Esophagus squamous epithelium (tissue), 5 donors: Measurements from ENCODE around the gene PARD3B. TPM values are rescaled to one million over a fixed set of nuclear protein-coding genes. Genes with fewer than 3 reads are reported as not detected.

Experiments used
- DNase-seq: peaks from one replicate; lab custom pipeline; 2025; lab: John Stamatoyannopoulos, UW
- H3K27ac ChIP-seq, 4 donors: fragments of 200-600 bp; sonication (generic); one replicate each; pipeline ENCODE4 v1.5.1; 2016 to 2019; ENCODE audit warnings: mild to moderate bottlenecking in 1 of 4
- H3K27me3 ChIP-seq, 4 donors: fragments of 200-600 bp; sonication (generic); 1 replicate in 3 of 4; 2 replicates in 1 of 4; pipeline versions ENCODE4 v1.5.1 to v1.6.0; 2017 to 2021; ENCODE audit warnings: antibody characterized with exemption in 1 of 4
- H3K36me3 ChIP-seq, 3 donors: fragments of 200-600 bp; sonication (generic); one replicate each; pipeline ENCODE4 v1.5.1; 2016 to 2019
- H3K4me1 ChIP-seq, 3 donors: fragments of 200-600 bp; sonication (generic); one replicate each; pipeline ENCODE4 v1.5.1; 2017 to 2019
- H3K4me3 ChIP-seq, 4 donors: fragments of 200-600 bp; sonication (generic); 1 replicate in 3 of 4; 2 replicates in 1 of 4; pipeline ENCODE4 v1.5.1; 2016 to 2019; ENCODE audit warnings: mild to moderate bottlenecking in 2 of 4, moderate library complexity in 1 of 4
- H3K9me3 ChIP-seq, 3 donors: fragments of 200-600 bp; sonication (generic); one replicate each; pipeline ENCODE4 v1.5.1; 2016 to 2019
- POLR2A ChIP-seq, 4 donors: fragments of 450-650 bp; IDR thresholded peaks; one replicate each; pipeline ENCODE4 v1.6.1; 2017; ENCODE audit warnings: antibody characterized with exemption in 4 of 4, mild to moderate bottlenecking in 4 of 4, moderate library complexity in 3 of 4
- WGBS, 2 donors: methylation state at CpG; one replicate each; pipeline ENCODE4 v1.1.5; 2018; 5-methylcytosine and 5-hydroxymethylcytosine counted together
- intact Hi-C: fragments of 100-400 bp; cut with DNase I; formaldehyde crosslinking; loops from one replicate; pipeline ENCODE4 v1.15.0; 2022
- total RNA-seq, 4 donors: library from RNA; depleted of rRNA; stranded (reverse); fragments of >200 nt; gene quantifications; one replicate each; pipeline ENCODE4 v1.1.0, GENCODE V29; 2016
- TF ChIP-seq, protein P1 (sequence below), 6 experiments: fragments of 450-650 bp in 4 of 6; fragments of 200-600 bp in 2 of 6; sonication (generic) in 2 of 6; IDR thresholded peaks; one replicate each; pipeline ENCODE4 v1.5.1; 2016 to 2019; ENCODE audit warnings: antibody characterized with exemption in 6 of 6, mild to moderate bottlenecking in 4 of 6, moderate library complexity in 4 of 6
- donor health status: DM: yes; HTN: yes; CAD: no.

PARD3B gene
- total RNA-seq, 4 donors from 2014 or later = 2.4 to 15.8 (median 4.3) TPM

DNA sequence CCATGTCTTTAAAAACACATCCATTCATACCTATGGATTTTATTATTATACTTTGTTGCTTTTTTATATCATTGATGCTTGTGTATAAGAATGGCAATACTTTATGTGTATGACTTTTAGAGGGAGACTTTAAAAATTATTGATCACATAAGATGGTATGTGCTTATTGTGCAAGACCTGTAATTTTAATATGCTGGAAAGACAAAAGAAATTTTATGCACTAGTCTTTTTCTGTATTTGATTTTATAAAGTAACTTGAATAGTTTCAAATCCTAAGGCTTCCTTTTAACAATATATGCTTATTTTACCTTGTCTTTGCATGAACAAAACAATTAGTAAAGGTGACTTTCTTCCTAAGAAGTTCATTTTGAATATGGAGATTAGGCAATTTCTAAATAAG, 226.4 kb downstream of the PARD3B start:
- TF ChIP-seq, protein P1, sequence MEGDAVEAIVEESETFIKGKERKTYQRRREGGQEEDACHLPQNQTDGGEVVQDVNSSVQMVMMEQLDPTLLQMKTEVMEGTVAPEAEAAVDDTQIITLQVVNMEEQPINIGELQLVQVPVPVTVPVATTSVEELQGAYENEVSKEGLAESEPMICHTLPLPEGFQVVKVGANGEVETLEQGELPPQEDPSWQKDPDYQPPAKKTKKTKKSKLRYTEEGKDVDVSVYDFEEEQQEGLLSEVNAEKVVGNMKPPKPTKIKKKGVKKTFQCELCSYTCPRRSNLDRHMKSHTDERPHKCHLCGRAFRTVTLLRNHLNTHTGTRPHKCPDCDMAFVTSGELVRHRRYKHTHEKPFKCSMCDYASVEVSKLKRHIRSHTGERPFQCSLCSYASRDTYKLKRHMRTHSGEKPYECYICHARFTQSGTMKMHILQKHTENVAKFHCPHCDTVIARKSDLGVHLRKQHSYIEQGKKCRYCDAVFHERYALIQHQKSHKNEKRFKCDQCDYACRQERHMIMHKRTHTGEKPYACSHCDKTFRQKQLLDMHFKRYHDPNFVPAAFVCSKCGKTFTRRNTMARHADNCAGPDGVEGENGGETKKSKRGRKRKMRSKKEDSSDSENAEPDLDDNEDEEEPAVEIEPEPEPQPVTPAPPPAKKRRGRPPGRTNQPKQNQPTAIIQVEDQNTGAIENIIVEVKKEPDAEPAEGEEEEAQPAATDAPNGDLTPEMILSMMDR (IDR thresholded peaks at IDR 0.05) = no peak
- no peak for TF ChIP-seq POLR2A (IDR thresholded peaks at IDR 0.05)
- H3K4me1 ChIP-seq = peaks cover 0 to 14% (median 0%) of the 10 kb centered on the region in 3 donors
- no peak overlapping the region for H3K27ac ChIP-seq
- intact Hi-C loops = no loop called here
- no peak overlapping the region for H3K4me3 ChIP-seq
- H3K27me3 ChIP-seq = no peaks in the 10 kb centered on the region
- H3K9me3 ChIP-seq = no peaks in the 10 kb centered on the region
- no peaks in the 10 kb centered on the region for H3K36me3 ChIP-seq
- no peak for DNase-seq

DNA sequence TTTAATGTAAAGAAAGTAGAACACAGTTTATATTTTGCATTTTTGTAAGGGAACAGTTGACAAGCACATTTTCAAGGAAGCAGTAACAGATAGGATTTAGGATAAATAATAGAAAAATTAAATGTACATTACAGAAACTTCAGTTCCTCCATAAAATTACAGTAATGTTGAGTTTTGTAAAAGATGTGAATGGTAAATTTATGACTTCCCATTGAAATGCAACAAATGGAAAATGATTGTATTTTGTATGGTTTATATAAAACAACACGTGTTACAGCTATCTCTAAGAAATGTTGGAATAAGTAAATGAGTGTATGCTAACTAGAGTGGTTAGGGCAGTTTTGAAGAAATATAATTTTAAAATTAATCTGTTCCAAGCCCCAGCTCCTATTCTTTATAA, 227.3 kb downstream of the PARD3B start:
- H3K4me1 ChIP-seq = peaks cover 0 to 16% (median 0%) of the 10 kb centered on the region in 3 donors
- TF ChIP-seq, protein P1 (IDR thresholded peaks at IDR 0.05) = no peak
- no peak for TF ChIP-seq POLR2A (IDR thresholded peaks at IDR 0.05)
- no peaks in the 10 kb centered on the region for H3K36me3 ChIP-seq
- intact Hi-C loops = no loop called here
- 77 to 95% methylated on average over 1 of the region's 1 CpG for WGBS, 2 donors
- no peak overlapping the region for H3K27ac ChIP-seq
- H3K9me3 ChIP-seq = no peaks in the 10 kb centered on the region
- H3K4me3 ChIP-seq = no peak overlapping the region
- no peak for DNase-seq
- H3K27me3 ChIP-seq = no peaks in the 10 kb centered on the region

DNA sequence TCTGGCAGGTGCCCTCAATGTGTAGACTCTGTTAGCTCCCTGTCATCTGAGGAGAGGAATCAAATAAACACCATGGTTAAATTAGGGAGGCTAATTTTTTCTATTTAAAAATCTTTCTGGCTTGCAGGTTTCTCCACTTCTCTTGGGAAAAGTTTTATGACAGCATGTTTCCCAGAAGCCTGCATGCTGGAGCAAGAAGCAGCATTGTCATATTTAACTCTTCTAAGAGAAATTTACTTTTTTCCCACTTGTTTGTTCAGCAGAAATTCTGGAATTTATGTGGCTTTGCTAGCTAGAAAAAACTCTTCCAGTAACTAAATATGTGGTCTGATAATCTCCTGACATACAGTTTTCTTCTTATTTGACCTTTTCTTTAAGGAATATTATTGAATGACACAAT, 230.5 kb downstream of the PARD3B start:
- Histone ChIP-seq H3K27me3 (no peaks in the 10 kb centered on the region), H3K27ac (no peak overlapping the region), H3K9me3 (no peaks in the 10 kb centered on the region), H3K4me1 (peaks cover 0 to 16% (median 0%) of the 10 kb centered on the region in 3 donors), H3K36me3 (no peaks in the 10 kb centered on the region), H3K4me3 (no peak overlapping the region)
- DNase-seq = no peak
- no peak for TF ChIP-seq POLR2A (IDR thresholded peaks at IDR 0.05)
- TF ChIP-seq, protein P1 (IDR thresholded peaks at IDR 0.05) = no peak
- intact Hi-C loops = no loop called here

DNA sequence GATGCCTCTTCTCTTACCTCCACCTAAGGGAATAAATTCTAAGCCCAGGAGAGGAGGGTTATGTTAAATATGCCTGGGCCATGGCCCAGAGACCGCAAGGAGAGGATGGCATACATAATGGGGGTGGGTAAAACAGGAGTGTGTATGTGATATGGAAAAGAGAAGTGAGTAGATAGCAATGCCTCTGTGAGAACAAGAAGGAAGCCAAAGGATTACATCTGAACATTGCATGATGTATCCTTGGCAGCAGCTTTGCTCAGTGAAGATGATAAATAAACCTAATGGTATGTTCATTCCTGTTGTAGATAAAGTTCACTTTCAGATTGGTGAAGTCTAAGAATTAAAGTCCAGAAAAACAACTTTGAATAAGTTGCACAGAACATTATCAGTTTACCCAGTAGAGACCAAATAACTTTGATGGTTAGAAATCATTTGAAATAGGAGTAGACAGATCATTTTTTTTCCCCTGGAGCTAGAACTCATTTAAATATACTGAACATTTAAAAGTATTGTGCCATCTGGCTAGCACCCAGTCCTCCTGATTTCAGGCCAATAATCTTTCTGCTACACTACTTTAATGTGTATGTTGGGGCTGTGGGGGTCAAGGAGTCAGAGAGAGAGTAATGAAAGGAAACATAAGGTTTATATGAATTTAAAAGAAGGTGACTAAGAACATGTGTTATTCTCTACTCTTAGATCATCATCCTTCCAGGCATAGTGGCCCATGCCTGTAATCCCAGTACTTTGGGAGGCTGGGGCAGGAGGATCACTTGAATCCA, 231.7 kb downstream of the PARD3B start:
- Histone ChIP-seq H3K27me3 (no peaks in the 10 kb centered on the region), H3K4me3 (no peak overlapping the region), H3K36me3 (no peaks in the 10 kb centered on the region), H3K27ac (no peak overlapping the region), H3K9me3 (no peaks in the 10 kb centered on the region), H3K4me1 (peaks cover 0 to 16% (median 0%) of the 10 kb centered on the region in 3 donors)
- no peak for TF ChIP-seq POLR2A (IDR thresholded peaks at IDR 0.05)
- TF ChIP-seq, protein P1 (IDR thresholded peaks at IDR 0.05) = no peak
- WGBS, 2 donors = 61 to 76% methylated on average over 1 of the region's 1 CpG
- DNase-seq = no peak
- intact Hi-C loops = no loop called here

DNA sequence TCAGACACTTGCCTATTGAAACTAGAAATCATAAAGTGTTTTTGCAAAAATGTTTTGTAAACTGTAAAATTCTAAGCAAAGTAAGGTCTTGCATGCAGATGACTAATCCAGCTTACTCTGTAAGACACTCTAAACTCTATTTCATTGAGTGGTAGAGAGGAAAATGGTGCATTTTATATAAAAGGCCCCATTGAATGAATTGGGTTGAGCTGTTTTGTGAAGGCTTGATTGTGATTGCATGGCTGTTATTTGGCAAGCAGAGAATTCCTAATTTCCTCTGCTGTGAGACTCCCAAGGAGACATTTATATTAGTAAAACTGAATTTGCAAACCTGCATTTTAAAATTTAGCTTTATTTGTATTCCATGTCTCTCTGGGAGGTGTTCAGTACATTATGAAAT, 234.5 kb downstream of the PARD3B start:
- Histone ChIP-seq H3K27ac (no peak overlapping the region), H3K4me1 (peaks cover 0 to 16% (median 0%) of the 10 kb centered on the region in 3 donors), H3K27me3 (no peaks in the 10 kb centered on the region), H3K4me3 (no peak overlapping the region), H3K36me3 (no peaks in the 10 kb centered on the region), H3K9me3 (no peaks in the 10 kb centered on the region)
- DNase-seq = no peak
- intact Hi-C loops = no loop called here
- TF ChIP-seq POLR2A (IDR thresholded peaks at IDR 0.05) = no peak
- TF ChIP-seq, protein P1 (IDR thresholded peaks at IDR 0.05) = no peak
